IPS DF 19.7 (cell line): ENCODE data around the gene CAMK2N1.
A peak's percentile ranks its signal among the peaks of the same experiment; 100 is the strongest.
"Not testable (repeated sequence)": the region's sequence is repeated elsewhere in the genome, so short reads cannot be mapped to it uniquely, and the experiment has no call there.

Experiments used
- DNase-seq: peaks from one replicate; pipeline ENCODE4 v3.0.0-alpha.2; 2013; ENCODE audit warnings: low read depth, low spot score

Gene CAMK2N1

DNA sequence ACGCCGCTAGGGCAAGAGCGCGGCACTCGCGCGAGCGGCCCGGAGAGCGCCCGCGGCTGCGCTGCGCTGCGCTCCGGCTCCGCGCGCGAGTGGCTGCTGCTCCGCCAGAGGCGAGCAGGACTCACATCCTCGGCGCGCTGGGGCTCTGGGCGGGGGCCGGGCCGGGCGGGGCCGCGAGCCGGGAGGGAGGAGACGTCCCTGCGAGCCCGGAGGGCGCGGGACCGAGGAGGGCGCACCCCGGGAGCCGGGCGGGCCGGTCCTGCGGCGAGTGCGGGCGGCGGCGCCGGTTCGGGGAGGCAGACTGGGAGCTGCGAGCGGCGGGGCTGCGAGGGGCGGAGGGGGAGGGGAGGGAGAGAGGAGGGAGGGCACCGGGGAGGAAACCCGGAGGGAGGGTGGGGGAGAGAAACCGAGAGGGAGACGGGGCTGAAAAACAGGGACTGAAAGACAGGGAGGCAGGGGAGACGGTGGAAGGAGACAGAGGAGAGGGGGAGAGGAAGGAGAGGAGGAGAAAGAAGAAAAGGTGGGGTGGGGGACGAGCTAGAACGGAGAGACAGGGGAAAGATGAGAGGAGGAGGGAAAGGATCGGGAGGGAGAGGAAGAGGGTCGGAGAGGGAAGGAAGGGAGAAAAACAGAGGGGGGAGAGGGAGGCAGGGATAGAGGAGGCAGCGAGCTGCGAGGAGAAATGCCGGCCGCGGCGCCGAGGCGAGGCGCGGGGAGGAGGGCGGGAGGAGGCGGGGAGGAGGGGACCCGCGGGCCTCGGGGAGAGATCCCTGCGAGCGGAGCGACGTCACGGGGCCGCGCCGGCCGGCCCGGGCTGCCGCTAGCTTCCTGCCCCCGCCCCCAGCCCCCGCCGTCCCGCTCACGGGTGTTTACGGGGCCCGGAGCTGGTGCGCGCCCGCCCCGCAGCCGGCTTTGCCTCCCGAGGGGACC lies at the start of gene CAMK2N1:
Gene CAMK2N1 (minus strand): TSS at position 684 of the 930 bp plus-strand sequence. CDS start 831 bp downstream, outside the sequence.
- DNase-seq: no peak

- no peak for DNase-seq
Measured at GRCh38 chr1:20534659-20535417, 48.8 kb upstream of the CAMK2N1 start.

- DNase-seq: no peak
Measured at GRCh38 chr1:20533635-20534034, 47.6 kb upstream of the CAMK2N1 start.

- DNase-seq: no peak
Measured at GRCh38 chr1:20530901-20531300, 44.9 kb upstream of the CAMK2N1 start.

DNA sequence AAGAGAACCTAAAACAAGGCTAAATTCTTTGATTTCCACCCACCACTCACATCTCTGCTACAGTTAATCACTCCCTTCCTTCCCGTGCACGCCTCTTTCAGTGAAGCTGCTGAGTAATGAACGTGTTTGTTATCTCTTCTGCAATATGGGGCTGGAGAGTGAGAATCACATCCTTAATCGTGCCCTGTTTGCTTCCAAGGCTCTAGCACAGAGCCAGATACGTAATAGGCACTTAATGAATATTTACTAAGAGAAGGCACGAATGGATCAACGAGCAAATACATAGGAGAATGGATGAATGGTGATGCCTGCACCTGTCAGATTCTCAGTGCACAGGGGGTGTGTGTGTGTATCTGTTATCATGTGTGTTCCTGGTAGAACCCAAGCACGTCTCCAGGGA lies 44.3 kb upstream of the CAMK2N1 start:
- no peak for DNase-seq

- no peak for DNase-seq
Measured at GRCh38 chr1:20528221-20528620, 42.2 kb upstream of the CAMK2N1 start.

GRCh38 chr1:20526267-20526666 lies 40.3 kb upstream of the CAMK2N1 start:
- no peak for DNase-seq

DNA sequence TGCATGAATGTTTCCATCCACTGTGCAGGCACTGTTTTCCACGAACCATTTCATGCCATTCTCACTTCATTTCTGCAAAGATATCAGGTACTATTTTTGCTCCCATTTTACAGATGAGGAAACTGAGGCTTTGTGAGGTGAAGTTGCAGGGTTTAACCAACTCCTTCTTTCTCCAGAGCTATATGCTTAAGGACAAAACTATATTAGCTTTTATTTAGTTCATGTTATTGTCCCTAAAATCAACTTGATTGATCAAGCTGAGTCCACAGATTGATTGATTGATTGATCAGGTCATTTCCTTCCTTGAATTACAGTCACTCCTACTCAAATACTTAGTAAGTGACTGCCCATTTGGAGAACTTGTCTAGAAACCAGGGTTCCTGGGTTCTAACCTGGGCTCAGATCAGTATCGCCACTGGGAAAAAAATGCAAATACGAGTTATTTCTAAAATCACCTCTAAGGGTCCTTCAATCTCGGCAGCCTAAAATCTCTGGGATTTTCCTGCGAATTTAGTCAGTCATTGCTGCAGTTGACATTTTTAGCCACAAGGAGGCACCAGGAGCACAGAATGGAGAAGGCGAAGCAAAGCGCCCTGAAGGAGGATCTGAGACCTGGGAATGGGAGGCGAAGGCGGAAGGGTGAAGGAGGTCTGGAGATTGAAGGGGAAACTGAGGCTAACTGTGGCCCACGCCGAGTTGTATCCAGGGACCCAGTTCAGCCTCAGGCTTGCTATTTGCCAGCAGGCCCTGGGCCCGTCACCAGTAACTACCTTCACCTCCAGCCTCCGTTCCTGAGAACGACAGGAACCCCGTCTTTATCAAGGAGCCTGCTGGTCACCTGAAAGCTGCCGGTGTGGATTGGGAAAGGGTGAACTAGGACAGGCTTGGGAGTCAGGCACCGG lies 36.2 kb upstream of the CAMK2N1 start:
- peak; percentile 45 for DNase-seq

- not testable (repeated sequence) for DNase-seq
Measured at GRCh38 chr1:20519609-20520262, 33.7 kb upstream of the CAMK2N1 start.

- DNase-seq: no peak
Measured at GRCh38 chr1:20511518-20512428, 25.8 kb upstream of the CAMK2N1 start.

DNA sequence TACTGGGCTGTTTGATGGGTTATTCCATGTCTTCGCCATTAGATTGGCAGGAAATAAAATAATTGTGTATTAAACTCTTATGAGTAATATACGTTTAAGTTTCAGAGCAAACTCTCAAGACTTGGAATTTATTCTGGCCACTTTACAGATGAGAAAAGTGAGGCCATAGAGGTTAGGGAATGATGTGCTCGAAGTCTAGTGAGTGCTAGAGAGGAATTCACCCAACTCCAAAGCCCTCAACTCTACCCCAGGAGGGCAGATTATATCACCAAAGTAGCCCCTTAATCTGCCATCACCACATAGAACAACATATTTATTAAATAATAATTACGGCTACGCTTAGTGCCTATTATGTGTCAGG lies 22.4 kb upstream of the CAMK2N1 start:
- no peak for DNase-seq

DNA sequence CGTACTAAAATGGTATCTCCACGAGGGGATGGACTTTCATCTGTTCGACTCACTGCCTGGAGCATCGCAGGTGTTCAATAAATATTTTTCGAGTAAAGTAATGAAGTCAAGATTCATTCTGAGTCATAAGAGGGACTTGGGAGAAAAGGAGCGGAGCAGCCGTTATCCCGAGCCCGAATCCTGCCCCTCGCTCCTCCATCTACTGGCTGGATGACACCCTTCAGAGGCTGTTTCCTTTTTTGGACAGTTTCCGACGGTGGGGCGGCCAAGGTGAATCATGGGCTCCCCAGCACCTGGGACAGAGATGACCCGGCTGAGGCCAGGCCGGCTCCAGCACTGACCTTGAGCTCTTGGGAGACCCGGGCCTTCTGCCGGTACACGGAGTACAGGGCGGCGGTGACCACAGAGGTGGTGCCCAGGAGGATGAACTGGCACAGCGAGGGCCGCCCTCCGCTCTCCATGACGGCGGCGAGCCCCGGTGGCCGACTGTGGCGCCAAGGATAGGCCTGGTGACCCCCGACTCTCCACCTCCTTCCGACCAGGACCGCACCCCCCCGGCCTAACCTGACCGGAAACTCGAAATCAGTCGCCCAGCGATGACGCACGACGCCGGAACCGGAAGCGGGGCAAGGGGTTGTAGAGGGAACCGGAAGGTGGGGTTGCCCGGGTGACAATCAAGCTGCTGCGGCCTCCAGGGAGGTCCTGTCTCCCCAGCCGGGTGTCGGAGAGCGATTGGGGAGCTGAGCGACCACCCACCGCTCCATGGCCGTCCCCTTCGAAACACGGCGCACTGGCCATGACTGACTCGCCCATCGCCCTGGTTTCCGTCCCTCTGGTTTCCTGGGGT lies 21.8 kb upstream of the CAMK2N1 start, which contains the start of gene MUL1:
Gene MUL1 (minus strand): TSS at position 588 of the 847 bp plus-strand sequence. CDS start 127 bp downstream, at position 461.
- peak; percentile 81 for DNase-seq

- no peak for DNase-seq
Measured at GRCh38 chr1:20507248-20507563, 21.2 kb upstream of the CAMK2N1 start.

- no peak for DNase-seq
Measured at GRCh38 chr1:20505488-20505887, 19.5 kb upstream of the CAMK2N1 start.

DNA sequence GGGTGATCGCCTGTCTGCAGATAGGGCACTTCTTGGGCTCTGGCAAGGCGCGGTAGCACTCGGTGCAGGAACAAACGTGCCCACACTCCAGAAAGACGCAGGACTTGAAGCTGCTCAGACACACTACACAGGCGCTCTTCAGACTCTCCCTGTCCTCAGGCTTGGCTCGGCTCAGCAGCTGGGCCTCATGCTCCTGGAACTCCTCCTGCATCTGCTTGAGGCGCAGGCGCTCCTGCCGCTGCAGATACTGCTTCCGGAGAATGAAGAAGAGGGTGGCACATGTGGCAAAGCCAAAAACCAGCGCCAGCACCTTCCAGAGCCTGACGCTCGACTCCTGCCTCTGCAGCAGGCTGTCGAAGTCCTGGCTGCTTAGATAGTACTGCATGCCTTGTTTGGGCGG lies 14.7 kb upstream of the CAMK2N1 start:
- DNase-seq: no peak

- DNase-seq: no peak
Measured at GRCh38 chr1:20499718-20500117, 13.7 kb upstream of the CAMK2N1 start.

GRCh38 chr1:20499105-20499504 lies 13.1 kb upstream of the CAMK2N1 start:
- DNase-seq: no peak

DNA sequence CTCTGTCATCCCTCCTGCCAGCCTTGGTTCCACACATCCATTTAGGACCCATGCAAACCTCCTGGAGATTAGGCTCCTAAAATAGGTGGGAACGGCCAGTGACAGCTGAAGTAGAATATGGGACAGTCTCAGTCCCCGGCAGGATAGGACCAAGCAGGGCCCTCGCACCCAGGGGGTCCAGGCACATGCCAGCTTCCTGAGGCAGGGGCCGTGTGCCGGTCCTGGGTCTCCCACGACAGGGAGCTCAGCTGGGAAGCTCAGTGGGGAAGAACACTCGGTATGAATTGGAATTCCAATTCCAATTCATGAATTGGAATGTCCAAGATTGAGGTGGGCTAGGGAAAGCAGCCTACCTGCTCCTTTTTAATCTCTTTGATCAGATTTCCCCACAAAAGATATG lies 12.1 kb upstream of the CAMK2N1 start:
- no peak for DNase-seq

DNA sequence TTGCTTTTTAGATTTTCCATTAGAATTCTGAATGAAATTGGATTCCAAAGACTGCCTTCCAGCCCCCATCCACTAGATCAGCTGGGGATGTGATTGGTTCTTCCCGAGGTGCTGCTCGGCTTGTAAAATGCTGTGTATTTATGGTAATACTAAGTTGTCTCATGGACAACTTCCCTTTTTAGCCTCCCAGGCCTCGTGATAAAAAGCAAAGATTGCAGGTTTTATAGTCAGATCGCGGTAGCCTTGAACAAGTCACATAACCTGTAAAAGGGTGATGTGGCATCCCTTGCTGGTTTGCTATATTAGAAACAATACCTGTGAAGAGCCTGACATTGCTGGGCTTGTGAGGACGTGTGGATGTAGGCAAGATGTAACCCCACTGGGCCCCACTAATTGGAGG lies 11.5 kb upstream of the CAMK2N1 start:
- DNase-seq: no peak
